ENCODE data around the gene LAG3. TPM values are rescaled to one million over a fixed set of nuclear protein-coding genes. Genes with fewer than 3 reads are reported as not detected.

Gene LAG3
- polyA plus RNA-seq, 2 of the 4 experiments (the other 2 are of a cell fraction), result 0.66 to 1.7 TPM

DNA sequence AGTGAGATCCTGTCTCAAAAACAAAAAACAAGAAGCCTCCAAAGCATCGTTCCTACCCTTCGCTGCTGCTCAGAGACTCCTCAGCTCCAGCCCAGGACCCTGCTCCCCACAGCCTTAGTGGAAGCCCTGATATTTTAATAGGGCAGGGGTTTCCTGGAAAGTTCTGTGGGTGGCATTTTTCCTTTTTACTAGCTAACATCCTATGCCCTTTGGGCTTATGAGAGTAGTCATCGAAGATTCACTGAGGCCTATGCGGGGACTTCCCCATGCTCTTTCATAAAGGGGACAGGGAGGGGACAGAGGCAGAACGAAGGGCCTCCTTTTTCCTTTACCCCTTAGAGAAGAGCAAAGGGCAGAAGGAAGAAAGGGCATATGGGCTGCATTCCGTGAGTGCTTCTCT is 8.3 kb downstream of the LAG3 start:
- FAIRE-seq, result no peak
- no peak overlapping the region for H3K4me3 ChIP-seq
- ChIA-PET CTCF (interaction anchor here (0.6 to 26.0 kb wide), 16 partner anchors 11 to 905 kb away, joined by 3 to 670 read pairs (median 4); partner anchors contain the start of genes GPR162, LAG3, MLF2 and P3H3), POLR2A (interaction anchor here (0.6 to 2.8 kb wide), 3 partner anchors 14 to 105 kb away, joined by 3 to 22 read pairs (median 8); partner anchors contain the start of genes MLF2 and PTMS)
- DNase-seq (ENCODE audit: low read depth in 1 of 2, low spot score in 1 of 2), result no peak
- peaks cover 12% of the 10 kb centered on the region; the same call in 2 of the 3 replicates for H3K4me1 ChIP-seq
- H3K27ac ChIP-seq, result no peak overlapping the region
- no peak overlapping the region for H3K4me2 ChIP-seq
- ATAC-seq, result no peak
- TF ChIP-seq CHD4 (IDR thresholded peaks at IDR 0.05; ENCODE audit: borderline replicate concordance), result no peak
- WGBS (ENCODE audit: missing lambda C conversion rate), result 83% methylated on average over 6 of the region's 6 CpGs
- H3K9me3 ChIP-seq, result no peaks in the 10 kb centered on the region

- ATAC-seq, result no peak
- no peak overlapping the region for H3K27ac ChIP-seq
- H3K4me1 ChIP-seq, result peaks cover 9% of the 10 kb centered on the region; the same call in 1 of the 3 replicates
- no peak overlapping the region for H3K4me3 ChIP-seq
- no peak for DNase-seq (ENCODE audit: low read depth in 1 of 2, low spot score in 1 of 2)
- CTCF ChIA-PET, result interaction anchor here (0.8 to 26.0 kb wide), 8 partner anchors 13 to 244 kb away, joined by 3 to 670 read pairs (median 30); partner anchors contain the start of genes GPR162, LAG3, MLF2 and P3H3
- WGBS (ENCODE audit: missing lambda C conversion rate), result 61% methylated on average over 6 of the region's 6 CpGs
- TF ChIP-seq USF2 (IDR thresholded peaks at IDR 0.05) (no peak), FOXS1 (CRISPR knock-in tag; IDR thresholded peaks at IDR 0.05) (no peak), RNF2 (IDR thresholded peaks at IDR 0.05; ENCODE audit: borderline replicate concordance, low read depth) (no peak), KDM1A (IDR thresholded peaks at IDR 0.05; ENCODE audit: low read depth) (no peak), SMC3 (IDR thresholded peaks at IDR 0.05) (no peak)
- POLR2A ChIA-PET, result interaction anchor here (2.5 to 2.8 kb wide), 2 partner anchors 16 to 29 kb away, joined by 8 to 22 read pairs; partner anchors contain the start of genes MLF2 and PTMS
- H3K4me2 ChIP-seq, result no peak overlapping the region
- no peak for FAIRE-seq
- H3K9me3 ChIP-seq, result no peaks in the 10 kb centered on the region
Measured at GRCh38 chr12:6782119-6782518, 9.8 kb downstream of the LAG3 start.

DNA sequence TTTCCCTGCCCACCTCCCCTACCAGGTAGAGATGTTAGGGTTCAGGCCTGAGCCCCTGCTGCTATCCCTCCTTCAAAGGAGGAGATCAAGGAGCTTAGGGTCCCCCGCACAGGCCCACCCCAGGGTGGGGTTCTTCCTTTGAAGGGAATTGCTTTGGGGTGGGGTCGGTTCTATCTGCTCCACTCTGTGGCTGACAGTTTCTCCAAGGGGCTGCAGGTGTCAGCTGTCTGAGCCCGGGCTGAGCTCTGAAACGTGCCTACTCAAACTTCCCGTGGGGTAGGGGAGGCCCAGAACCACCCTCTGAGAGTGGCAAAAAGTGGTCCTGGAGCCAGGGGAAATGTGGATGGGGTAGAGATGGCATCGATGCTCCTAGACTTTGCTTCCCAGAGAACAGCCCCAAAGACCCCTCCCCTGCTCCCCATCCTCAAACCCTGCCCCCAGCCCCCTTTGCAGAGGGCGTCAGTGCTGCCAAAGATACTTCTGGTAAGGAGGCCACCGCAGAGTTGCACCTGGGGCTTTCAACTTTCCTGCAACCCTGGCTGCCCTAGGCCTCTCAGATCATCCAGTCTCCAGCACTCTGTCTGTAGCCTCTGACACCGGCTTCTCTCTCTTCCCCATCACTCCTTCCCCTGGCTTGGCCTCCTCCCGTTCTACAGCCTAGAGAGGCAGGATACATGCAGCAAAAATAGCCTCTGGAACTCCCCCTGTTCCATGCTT is 10.7 kb downstream of the LAG3 start:
- no peak overlapping the region for H3K27ac ChIP-seq
- no peak for FAIRE-seq
- no peak overlapping the region for H3K4me3 ChIP-seq
- ChIA-PET CTCF (interaction anchor here (0.6 to 26.0 kb wide), 10 partner anchors 9 to 496 kb away, joined by 3 to 670 read pairs (median 10); partner anchors contain the start of genes GPR162, LAG3, MLF2 and P3H3), POLR2A (interaction anchor here (2.8 kb wide), 1 partner anchor 30 kb away, joined by 8 read pairs; the partner anchor contains the start of gene MLF2)
- no peak for ATAC-seq
- no peaks in the 10 kb centered on the region for H3K9me3 ChIP-seq
- no peak for DNase-seq (ENCODE audit: low read depth in 1 of 2, low spot score in 1 of 2)
- peaks cover 9% of the 10 kb centered on the region; the same call in 1 of the 3 replicates for H3K4me1 ChIP-seq
- no peak overlapping the region for H3K4me2 ChIP-seq
- TF ChIP-seq RFX5 (IDR thresholded peaks at IDR 0.05) (no peak), TFCP2L1 (CRISPR knock-in tag; IDR thresholded peaks at IDR 0.05) (no peak)
- 62% methylated on average over 8 of the region's 10 CpGs for WGBS (ENCODE audit: missing lambda C conversion rate)

GRCh38 chr12:6783828-6784227 is 11.5 kb downstream of the LAG3 start:
- no peak overlapping the region for H3K27ac ChIP-seq
- 0 out of 3 replicates have a peak, but pooled peaks cover 3% of the 10 kb centered on the region for H3K4me1 ChIP-seq
- no peak for TF ChIP-seq BHLHE40 (IDR thresholded peaks at IDR 0.05; ENCODE audit: low read depth, low read length)
- TF ChIP-seq HEYL (CRISPR knock-in tag; IDR thresholded peaks at IDR 0.05), result no peak
- TF ChIP-seq RFX5 (IDR thresholded peaks at IDR 0.05), result no peak
- no peak for TF ChIP-seq FOXS1 (CRISPR knock-in tag; IDR thresholded peaks at IDR 0.05)
- no peak for TF ChIP-seq HES2 (IDR thresholded peaks at IDR 0.05)
- TF ChIP-seq PHF8 (IDR thresholded peaks at IDR 0.05; ENCODE audit: borderline replicate concordance, low read depth), result no peak
- TF ChIP-seq SMC3 (IDR thresholded peaks at IDR 0.05), result no peak
- CTCF ChIA-PET, result interaction anchor here (1.7 to 26.0 kb wide), 7 partner anchors 15 to 65 kb away, joined by 4 to 670 read pairs (median 14); partner anchors contain the start of genes GPR162, LAG3, MLF2 and P3H3
- FAIRE-seq (no peak), DNase-seq (ENCODE audit: low read depth in 1 of 2, low spot score in 1 of 2) (no peak), ATAC-seq (no peak)
- H3K9me3 ChIP-seq, result no peaks in the 10 kb centered on the region
- no peak overlapping the region for H3K4me2 ChIP-seq
- H3K4me3 ChIP-seq, result no peak overlapping the region
- WGBS (ENCODE audit: missing lambda C conversion rate), result 90% methylated on average over 9 of the region's 9 CpGs
- POLR2A ChIA-PET, result no interaction called here

- ChIA-PET CTCF (interaction anchor here (1.7 to 26.0 kb wide), 7 partner anchors 15 to 64 kb away, joined by 4 to 670 read pairs (median 14); partner anchors contain the start of genes GPR162, LAG3, MLF2 and P3H3), POLR2A (no interaction called here)
- ATAC-seq (no peak), DNase-seq (ENCODE audit: low read depth in 1 of 2, low spot score in 1 of 2) (no peak), FAIRE-seq (no peak)
- H3K4me1 ChIP-seq, result no peaks in the 10 kb centered on the region
- WGBS (ENCODE audit: missing lambda C conversion rate), result 62% methylated on average over 5 of the region's 5 CpGs
- H3K4me3 ChIP-seq, result no peak overlapping the region
- no peak overlapping the region for H3K4me2 ChIP-seq
- H3K27ac ChIP-seq, result no peak overlapping the region
- H3K9me3 ChIP-seq, result no peaks in the 10 kb centered on the region
- no peak for TF ChIP-seq CBX2 (IDR thresholded peaks at IDR 0.05; ENCODE audit: borderline replicate concordance, low read depth)
- no peak for TF ChIP-seq RARB (CRISPR knock-in tag; IDR thresholded peaks at IDR 0.05)
- TF ChIP-seq EHF (CRISPR knock-in tag; IDR thresholded peaks at IDR 0.05), result no peak
- TF ChIP-seq GATA3 (IDR thresholded peaks at IDR 0.05; ENCODE audit: borderline replicate concordance), result no peak
- TF ChIP-seq MAFK (IDR thresholded peaks at IDR 0.05; ENCODE audit: partially characterized antibody), result no peak
- no peak for TF ChIP-seq USF2 (IDR thresholded peaks at IDR 0.05)
- no peak for TF ChIP-seq ZC3H11A (IDR thresholded peaks at IDR 0.05)
- no peak for TF ChIP-seq ZFP36 (IDR thresholded peaks at IDR 0.05; ENCODE audit: borderline replicate concordance, partially characterized antibody)
- TF ChIP-seq HOXA7 (CRISPR knock-in tag; IDR thresholded peaks at IDR 0.05), result no peak
- TF ChIP-seq NFE2L2 (conservative IDR thresholded peaks at IDR 0.05; ENCODE audit: low read length), result no peak
- no peak for TF ChIP-seq ATOH8 (CRISPR knock-in tag; IDR thresholded peaks at IDR 0.05; ENCODE audit: low read depth)
- TF ChIP-seq POLR2AphosphoS2 (conservative IDR thresholded peaks at IDR 0.05; ENCODE audit: low read length), result no peak
- no peak for TF ChIP-seq JUNB (IDR thresholded peaks at IDR 0.05)
Measured at GRCh38 chr12:6784296-6784695, 12.0 kb downstream of the LAG3 start.
